Parathyroid adenoma (tissue), 2 donors: ENCODE results near the gene GAS1.

Experiments used
- H2AFZ ChIP-seq: fragments of 300-600 bp; sonication (generic); one replicate; pipeline ENCODE4 v1.7.0; 2017; ENCODE audit warnings: antibody characterized with exemption, mild to moderate bottlenecking
- H3K27ac ChIP-seq: fragments of 300-600 bp; sonication (generic); one replicate; pipeline ENCODE4 v1.7.0; 2017
- H3K27me3 ChIP-seq: fragments of 300-600 bp; sonication (generic); one replicate; pipeline ENCODE4 v1.7.0; 2017; ENCODE audit warnings: low read length; ENCODE audit not compliant: control insufficient read depth, insufficient read depth
- H3K36me3 ChIP-seq: fragments of 300-600 bp; sonication (generic); one replicate; pipeline ENCODE4 v1.7.0; 2017; ENCODE audit warnings: low read length; ENCODE audit not compliant: control insufficient read depth, insufficient read depth
- H3K4me1 ChIP-seq: fragments of 300-600 bp; sonication (generic); one replicate; pipeline ENCODE4 v1.7.0; 2017; ENCODE audit warnings: control low read depth
- H3K4me2 ChIP-seq: fragments of 300-600 bp; sonication (generic); one replicate; pipeline ENCODE4 v1.7.0; 2017; ENCODE audit warnings: low read length
- H3K4me3 ChIP-seq: fragments of 300-600 bp; sonication (generic); one replicate; pipeline ENCODE4 v1.7.0; 2017; ENCODE audit warnings: low read depth, low read length
- H3K79me2 ChIP-seq: fragments of 300-600 bp; sonication (generic); one replicate; pipeline ENCODE4 v1.7.0; 2017; ENCODE audit warnings: control low read depth
- H3K9ac ChIP-seq: fragments of 300-600 bp; sonication (generic); one replicate; pipeline ENCODE4 v1.7.0; 2017; ENCODE audit warnings: mild to moderate bottlenecking
- H3K9me3 ChIP-seq: fragments of 300-600 bp; sonication (generic); one replicate; pipeline ENCODE4 v1.7.0; 2017; ENCODE audit warnings: low read length; ENCODE audit not compliant: control insufficient read depth
- CTCF ChIP-seq: fragments of 300-600 bp; sonication (generic); IDR thresholded peaks from one replicate; pipeline ENCODE4 v1.7.0; 2017; ENCODE audit warnings: antibody characterized with exemption, mild to moderate bottlenecking
- donor health status: primary hyperparathyroidism.

Gene GAS1

DNA sequence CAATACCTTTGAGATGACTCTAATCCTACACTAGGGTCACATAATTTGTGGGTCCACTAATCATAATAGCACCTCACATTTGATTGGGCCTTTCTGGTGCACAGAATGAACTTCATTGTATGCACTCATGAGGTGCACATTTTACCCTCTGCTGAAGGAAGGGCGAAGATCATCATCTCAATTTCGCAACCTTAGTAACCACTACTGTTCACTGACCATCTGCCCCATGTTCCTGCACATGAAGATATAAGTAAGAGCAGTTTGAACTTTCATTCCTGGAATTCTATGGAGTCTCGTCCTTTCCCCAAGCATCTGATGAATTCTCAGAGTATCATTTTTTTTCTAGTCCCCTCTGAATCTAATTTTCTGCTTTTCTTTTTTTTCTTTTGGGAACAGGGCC lies 21.2 kb downstream of the GAS1 start:
- Histone ChIP-seq H3K27me3 (no peaks in the 10 kb centered on the region), H3K9me3 (no peaks in the 10 kb centered on the region), H2AFZ (no peak overlapping the region), H3K4me3 (no peak overlapping the region), H3K9ac (no peak overlapping the region), H3K36me3 (no peaks in the 10 kb centered on the region), H3K27ac (no peak overlapping the region), H3K4me1 (no peaks in the 10 kb centered on the region), H3K79me2 (no peaks in the 10 kb centered on the region), H3K4me2 (no peak overlapping the region)
- TF ChIP-seq CTCF, result no peak

GRCh38 chr9:86925686-86926085 lies 21.6 kb downstream of the GAS1 start:
- TF ChIP-seq CTCF, result no peak
- Histone ChIP-seq H3K27me3 (no peaks in the 10 kb centered on the region), H3K4me1 (no peaks in the 10 kb centered on the region), H3K79me2 (no peaks in the 10 kb centered on the region), H3K4me3 (no peak overlapping the region), H3K4me2 (no peak overlapping the region), H3K36me3 (no peaks in the 10 kb centered on the region), H3K27ac (no peak overlapping the region), H3K9ac (no peak overlapping the region), H3K9me3 (no peaks in the 10 kb centered on the region), H2AFZ (no peak overlapping the region)

GRCh38 chr9:86924206-86924605 lies 23.1 kb downstream of the GAS1 start:
- no peaks in the 10 kb centered on the region for H3K27me3 ChIP-seq
- H3K36me3 ChIP-seq, result no peaks in the 10 kb centered on the region
- TF ChIP-seq CTCF, result no peak

GRCh38 chr9:86921151-86921923 lies 26.0 kb downstream of the GAS1 start:
- H3K4me3 ChIP-seq, result no peak overlapping the region
- no peak overlapping the region for H2AFZ ChIP-seq
- H3K27ac ChIP-seq, result no peak overlapping the region
- no peaks in the 10 kb centered on the region for H3K36me3 ChIP-seq
- H3K4me2 ChIP-seq, result no peak overlapping the region
- no peaks in the 10 kb centered on the region for H3K9me3 ChIP-seq
- no peak for TF ChIP-seq CTCF
- H3K9ac ChIP-seq, result no peak overlapping the region
- H3K27me3 ChIP-seq, result no peaks in the 10 kb centered on the region
- no peaks in the 10 kb centered on the region for H3K79me2 ChIP-seq
- H3K4me1 ChIP-seq, result no peaks in the 10 kb centered on the region

More at GRCh38 chr9:86924206-86924605, 23.1 kb downstream of the GAS1 start:
- Histone ChIP-seq H3K27ac (no peak overlapping the region), H2AFZ (no peak overlapping the region), H3K79me2 (no peaks in the 10 kb centered on the region), H3K9me3 (no peaks in the 10 kb centered on the region), H3K4me1 (no peaks in the 10 kb centered on the region), H3K9ac (no peak overlapping the region), H3K4me2 (no peak overlapping the region), H3K4me3 (no peak overlapping the region)

DNA sequence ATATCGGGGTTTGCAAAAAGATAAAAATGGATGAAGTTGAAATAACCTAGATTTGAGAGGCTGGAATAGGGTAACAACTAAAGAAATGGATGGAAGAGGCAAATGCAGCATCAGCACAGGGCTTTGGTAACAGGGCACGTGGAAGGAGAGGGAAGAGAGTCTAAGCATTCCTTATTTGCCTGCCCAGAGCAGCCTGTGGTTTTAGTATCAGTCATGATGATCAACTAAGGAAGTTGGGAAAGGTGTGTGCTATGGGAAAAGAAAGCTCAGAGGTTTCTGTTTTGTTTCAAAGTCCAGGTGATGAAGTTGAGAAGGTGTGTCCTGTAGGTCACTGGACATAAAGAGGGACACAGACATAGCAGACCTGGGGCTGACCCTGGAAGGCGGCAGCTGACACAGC lies 28.8 kb downstream of the GAS1 start:
- no peak overlapping the region for H3K9ac ChIP-seq
- H3K27me3 ChIP-seq, result no peaks in the 10 kb centered on the region
- H3K9me3 ChIP-seq, result no peaks in the 10 kb centered on the region
- no peak overlapping the region for H2AFZ ChIP-seq
- no peak overlapping the region for H3K4me2 ChIP-seq
- H3K36me3 ChIP-seq, result no peaks in the 10 kb centered on the region
- no peak overlapping the region for H3K27ac ChIP-seq
- no peaks in the 10 kb centered on the region for H3K79me2 ChIP-seq
- H3K4me1 ChIP-seq, result no peaks in the 10 kb centered on the region
- TF ChIP-seq CTCF, result no peak
- H3K4me3 ChIP-seq, result no peak overlapping the region
